ENCODE data around the gene NELFB. TPM values are rescaled to one million over a fixed set of nuclear protein-coding genes. Genes with fewer than 3 reads are reported as not detected.

Gene NELFB
- total RNA-seq, 2 experiments from 2014 or later, result 62.6 to 74.8 TPM

DNA sequence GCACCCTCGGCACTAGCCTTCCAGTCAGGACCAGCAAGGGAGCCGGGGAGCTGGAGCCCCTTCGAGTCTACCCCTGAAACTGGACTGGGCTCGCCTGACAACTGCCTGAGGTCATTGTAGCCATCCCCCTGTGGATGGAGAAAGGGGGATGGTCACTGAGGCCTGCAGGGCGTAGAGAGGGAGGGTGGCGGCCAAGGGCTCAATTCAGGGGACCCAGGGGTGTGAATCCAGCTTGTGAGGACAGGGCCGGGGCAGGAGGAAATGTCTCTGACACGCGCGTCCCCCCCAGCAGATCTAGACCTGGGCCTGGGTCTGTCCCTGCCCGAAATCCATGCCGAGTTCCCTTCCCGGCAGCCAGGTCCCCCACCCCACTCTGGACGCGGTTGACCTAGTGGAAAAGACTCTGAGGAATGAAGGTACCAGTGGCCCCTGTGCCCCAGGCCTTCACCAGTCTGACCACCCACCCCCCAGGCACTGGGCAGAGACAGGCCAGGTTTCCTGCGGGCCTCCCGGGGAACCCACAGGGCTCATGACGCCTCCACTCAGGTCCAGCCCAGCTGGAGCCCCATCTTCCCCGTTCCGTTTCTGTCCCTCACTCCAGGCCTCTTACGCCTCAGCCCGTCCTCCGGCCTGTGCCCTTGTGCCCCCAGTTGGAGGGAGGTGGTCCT lies 23.6 kb upstream of the NELFB start:
- CTCF ChIA-PET (ENCODE audit: unreplicated experiment), result interaction anchor here (0.5 kb wide), 1 partner anchor 164 kb away, joined by 4 read pairs; no protein-coding TSS in a partner anchor
- no TSS peak for BruUV-seq (replicated peaks)
- POLR2A ChIA-PET, result no interaction called here
- Histone ChIP-seq H3K4me3 (ENCODE audit: low read depth, low read length, poor library complexity, severe bottlenecking) (no peak overlapping the region), H4K20me1 (ENCODE audit: insufficient read depth, low read length) (no peaks in the 10 kb centered on the region), H3K27ac (ENCODE audit: low read depth, low read length, poor library complexity, severe bottlenecking) (no peak overlapping the region), H3K4me2 (ENCODE audit: low read length) (no peak overlapping the region), H3K4me1 (ENCODE audit: insufficient read depth, low read length, poor library complexity, severe bottlenecking) (peaks cover 25% of the 10 kb centered on the region), H2AFZ (ENCODE audit: low read length) (no peak overlapping the region), H3K36me3 (ENCODE audit: insufficient read depth, low read length) (no peaks in the 10 kb centered on the region), H3K9me2 (ENCODE audit: insufficient read depth, low read length) (no peaks in the 10 kb centered on the region), H3K79me2 (ENCODE audit: insufficient read depth, low read depth, low read length) (no peaks in the 10 kb centered on the region), H3K9me3 (ENCODE audit: low read length) (no peaks in the 10 kb centered on the region)
- TF ChIP-seq EZH2phosphoT487 (IDR thresholded peaks at IDR 0.05; ENCODE audit: borderline replicate concordance, low read depth, low read length), result no peak
- TF ChIP-seq CTCF (conservative IDR thresholded peaks at IDR 0.05; ENCODE audit: low read length), result no peak
- intact Hi-C loops (cut with micrococcal nuclease; ENCODE audit: unreplicated experiment), result no loop called here
- no peak for DNase-seq (ENCODE audit: low spot score)

- intact Hi-C loops (cut with micrococcal nuclease; ENCODE audit: unreplicated experiment), result no loop called here
- no peak for DNase-seq (ENCODE audit: low spot score)
- CTCF ChIA-PET (ENCODE audit: unreplicated experiment), result no interaction called here
- Histone ChIP-seq H3K9me3 (ENCODE audit: low read length) (no peaks in the 10 kb centered on the region), H3K27ac (ENCODE audit: low read depth, low read length, poor library complexity, severe bottlenecking) (no peak overlapping the region), H3K79me2 (ENCODE audit: insufficient read depth, low read depth, low read length) (no peaks in the 10 kb centered on the region), H3K4me2 (ENCODE audit: low read length) (no peak overlapping the region), H3K4me3 (ENCODE audit: low read depth, low read length, poor library complexity, severe bottlenecking) (no peak overlapping the region), H3K36me3 (ENCODE audit: insufficient read depth, low read length) (no peaks in the 10 kb centered on the region), H2AFZ (ENCODE audit: low read length) (no peak overlapping the region), H3K4me1 (ENCODE audit: insufficient read depth, low read length, poor library complexity, severe bottlenecking) (peaks cover 31% of the 10 kb centered on the region), H4K20me1 (ENCODE audit: insufficient read depth, low read length) (no peaks in the 10 kb centered on the region), H3K9me2 (ENCODE audit: insufficient read depth, low read length) (no peaks in the 10 kb centered on the region)
- TF ChIP-seq CTCF (conservative IDR thresholded peaks at IDR 0.05; ENCODE audit: low read length) (no peak), EZH2phosphoT487 (IDR thresholded peaks at IDR 0.05; ENCODE audit: borderline replicate concordance, low read depth, low read length) (no peak)
- no TSS peak for BruUV-seq (replicated peaks)
- POLR2A ChIA-PET, result no interaction called here
Observed at GRCh38 chr9:137232101-137232500, 23.0 kb upstream of the NELFB start.

GRCh38 chr9:137232510-137232909 lies 22.6 kb upstream of the NELFB start:
- Histone ChIP-seq H3K9me3 (ENCODE audit: low read length) (no peaks in the 10 kb centered on the region), H3K4me2 (ENCODE audit: low read length) (no peak overlapping the region), H4K20me1 (ENCODE audit: insufficient read depth, low read length) (no peaks in the 10 kb centered on the region), H3K79me2 (ENCODE audit: insufficient read depth, low read depth, low read length) (no peaks in the 10 kb centered on the region), H3K9me2 (ENCODE audit: insufficient read depth, low read length) (no peaks in the 10 kb centered on the region), H3K4me1 (ENCODE audit: insufficient read depth, low read length, poor library complexity, severe bottlenecking) (peaks cover 32% of the 10 kb centered on the region), H3K4me3 (ENCODE audit: low read depth, low read length, poor library complexity, severe bottlenecking) (no peak overlapping the region), H3K36me3 (ENCODE audit: insufficient read depth, low read length) (no peaks in the 10 kb centered on the region), H3K27ac (ENCODE audit: low read depth, low read length, poor library complexity, severe bottlenecking) (no peak overlapping the region), H2AFZ (ENCODE audit: low read length) (no peak overlapping the region)
- CTCF ChIA-PET (ENCODE audit: unreplicated experiment), result no interaction called here
- DNase-seq (ENCODE audit: low spot score), result no peak
- POLR2A ChIA-PET, result no interaction called here
- TF ChIP-seq EZH2phosphoT487 (IDR thresholded peaks at IDR 0.05; ENCODE audit: borderline replicate concordance, low read depth, low read length), result no peak
- TF ChIP-seq CTCF (conservative IDR thresholded peaks at IDR 0.05; ENCODE audit: low read length), result no peak
- intact Hi-C loops (cut with micrococcal nuclease; ENCODE audit: unreplicated experiment), result no loop called here
- BruUV-seq (replicated peaks), result no TSS peak
